ENCODE results near the gene TPRX2. TPM values are rescaled to one million over a fixed set of nuclear protein-coding genes. Genes with fewer than 3 reads are reported as not detected.

TPRX2 gene
- total RNA-seq, 1 experiment from 2014 or later: not detected

- intact Hi-C loops (cut with micrococcal nuclease; ENCODE audit: unreplicated experiment): no loop called here
- CTCF ChIA-PET: no interaction called here
- no peaks in the 10 kb centered on the region for H3K9me3 ChIP-seq (ENCODE audit: low read depth, low read length, poor library complexity, severe bottlenecking)
- no peaks in the 10 kb centered on the region for H3K27me3 ChIP-seq (replicated peaks; ENCODE audit: insufficient read depth, low read depth, low read length, poor library complexity)
- POLR2A ChIA-PET (ENCODE audit: low non-redundant PET): no interaction called here
- BruUV-seq (replicated peaks): no TSS peak
- H3K27ac ChIP-seq (ENCODE audit: low read depth, low read length, poor library complexity, severe bottlenecking): no peak overlapping the region
- H3K4me1 ChIP-seq (ENCODE audit: insufficient read depth, low read length, poor library complexity, severe bottlenecking): no peaks in the 10 kb centered on the region
- H3K4me3 ChIP-seq (ENCODE audit: low read depth, low read length, poor library complexity, severe bottlenecking): no peak overlapping the region
- no peak for TF ChIP-seq EZH2 (IDR thresholded peaks at IDR 0.05; ENCODE audit: borderline replicate concordance, low read depth, low read length, poor library complexity, severe bottlenecking)
- TF ChIP-seq, protein P1, sequence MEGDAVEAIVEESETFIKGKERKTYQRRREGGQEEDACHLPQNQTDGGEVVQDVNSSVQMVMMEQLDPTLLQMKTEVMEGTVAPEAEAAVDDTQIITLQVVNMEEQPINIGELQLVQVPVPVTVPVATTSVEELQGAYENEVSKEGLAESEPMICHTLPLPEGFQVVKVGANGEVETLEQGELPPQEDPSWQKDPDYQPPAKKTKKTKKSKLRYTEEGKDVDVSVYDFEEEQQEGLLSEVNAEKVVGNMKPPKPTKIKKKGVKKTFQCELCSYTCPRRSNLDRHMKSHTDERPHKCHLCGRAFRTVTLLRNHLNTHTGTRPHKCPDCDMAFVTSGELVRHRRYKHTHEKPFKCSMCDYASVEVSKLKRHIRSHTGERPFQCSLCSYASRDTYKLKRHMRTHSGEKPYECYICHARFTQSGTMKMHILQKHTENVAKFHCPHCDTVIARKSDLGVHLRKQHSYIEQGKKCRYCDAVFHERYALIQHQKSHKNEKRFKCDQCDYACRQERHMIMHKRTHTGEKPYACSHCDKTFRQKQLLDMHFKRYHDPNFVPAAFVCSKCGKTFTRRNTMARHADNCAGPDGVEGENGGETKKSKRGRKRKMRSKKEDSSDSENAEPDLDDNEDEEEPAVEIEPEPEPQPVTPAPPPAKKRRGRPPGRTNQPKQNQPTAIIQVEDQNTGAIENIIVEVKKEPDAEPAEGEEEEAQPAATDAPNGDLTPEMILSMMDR (conservative IDR thresholded peaks at IDR 0.05; ENCODE audit: low read depth, low read length): no peak
- H3K36me3 ChIP-seq (ENCODE audit: insufficient read depth, low read length, poor library complexity, severe bottlenecking): no peaks in the 10 kb centered on the region
- DNase-seq (ENCODE audit: low spot score): no peak
Measured at GRCh38 chr19:47836038-47836437, 23.0 kb upstream of the TPRX2 start.

GRCh38 chr19:47839411-47839810, 19.6 kb upstream of the TPRX2 start:
- Histone ChIP-seq H3K4me1 (ENCODE audit: insufficient read depth, low read length, poor library complexity, severe bottlenecking) (no peaks in the 10 kb centered on the region), H3K4me3 (ENCODE audit: low read depth, low read length, poor library complexity, severe bottlenecking) (no peak overlapping the region), H3K36me3 (ENCODE audit: insufficient read depth, low read length, poor library complexity, severe bottlenecking) (no peaks in the 10 kb centered on the region), H3K27ac (ENCODE audit: low read depth, low read length, poor library complexity, severe bottlenecking) (no peak overlapping the region), H3K9me3 (ENCODE audit: low read depth, low read length, poor library complexity, severe bottlenecking) (no peaks in the 10 kb centered on the region), H3K27me3 (replicated peaks; ENCODE audit: insufficient read depth, low read depth, low read length, poor library complexity) (no peaks in the 10 kb centered on the region)
- TF ChIP-seq, protein P1 (conservative IDR thresholded peaks at IDR 0.05; ENCODE audit: low read depth, low read length): no peak
- TF ChIP-seq EZH2 (IDR thresholded peaks at IDR 0.05; ENCODE audit: borderline replicate concordance, low read depth, low read length, poor library complexity, severe bottlenecking): no peak
- ChIA-PET POLR2A (ENCODE audit: low non-redundant PET) (no interaction called here), CTCF (interaction anchor here (0.6 kb wide), 1 partner anchor 1355 kb away, joined by 6 read pairs; no protein-coding TSS in a partner anchor)
- BruUV-seq (replicated peaks): no TSS peak
- no peak for DNase-seq (ENCODE audit: low spot score)
- intact Hi-C loops (cut with micrococcal nuclease; ENCODE audit: unreplicated experiment): no loop called here

DNA sequence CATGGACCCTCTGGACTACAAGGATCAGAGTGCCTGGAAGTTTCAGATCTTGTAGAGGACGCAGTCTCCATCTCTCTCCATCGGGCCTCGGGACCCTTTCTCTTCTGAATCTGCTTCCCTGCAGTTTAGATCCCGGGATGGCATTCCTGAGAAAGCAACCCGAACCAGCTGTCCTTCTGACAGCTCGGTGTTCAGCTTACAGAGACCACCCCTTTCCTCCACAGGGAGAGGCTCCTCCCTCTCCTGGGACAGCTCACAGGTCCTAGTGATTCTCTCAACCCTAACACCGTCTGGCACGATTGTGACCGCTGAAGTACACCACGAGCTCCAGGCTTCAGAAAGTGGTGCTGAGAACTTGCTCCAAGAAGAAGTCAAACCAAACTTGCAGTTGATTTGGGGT, 19.1 kb upstream of the TPRX2 start:
- ChIA-PET POLR2A (ENCODE audit: low non-redundant PET) (no interaction called here), CTCF (interaction anchor here (0.6 kb wide), 1 partner anchor 1355 kb away, joined by 6 read pairs; no protein-coding TSS in a partner anchor)
- Histone ChIP-seq H3K4me3 (ENCODE audit: low read depth, low read length, poor library complexity, severe bottlenecking) (no peak overlapping the region), H3K9me3 (ENCODE audit: low read depth, low read length, poor library complexity, severe bottlenecking) (no peaks in the 10 kb centered on the region), H3K36me3 (ENCODE audit: insufficient read depth, low read length, poor library complexity, severe bottlenecking) (no peaks in the 10 kb centered on the region), H3K27me3 (replicated peaks; ENCODE audit: insufficient read depth, low read depth, low read length, poor library complexity) (no peaks in the 10 kb centered on the region), H3K4me1 (ENCODE audit: insufficient read depth, low read length, poor library complexity, severe bottlenecking) (no peaks in the 10 kb centered on the region), H3K27ac (ENCODE audit: low read depth, low read length, poor library complexity, severe bottlenecking) (no peak overlapping the region)
- TF ChIP-seq EZH2 (IDR thresholded peaks at IDR 0.05; ENCODE audit: borderline replicate concordance, low read depth, low read length, poor library complexity, severe bottlenecking): no peak
- TF ChIP-seq, protein P1 (conservative IDR thresholded peaks at IDR 0.05; ENCODE audit: low read depth, low read length): no peak
- DNase-seq (ENCODE audit: low spot score): no peak
- no TSS peak for BruUV-seq (replicated peaks)
- intact Hi-C loops (cut with micrococcal nuclease; ENCODE audit: unreplicated experiment): no loop called here
